ELR (cell line): ENCODE measurements around the gene ZNF316.

Experiments used
- DNase-seq: peaks from one replicate; pipeline ENCODE4 v3.0.0-alpha.2; 2015; ENCODE audit warnings: low read depth

The ZNF316 gene

DNA sequence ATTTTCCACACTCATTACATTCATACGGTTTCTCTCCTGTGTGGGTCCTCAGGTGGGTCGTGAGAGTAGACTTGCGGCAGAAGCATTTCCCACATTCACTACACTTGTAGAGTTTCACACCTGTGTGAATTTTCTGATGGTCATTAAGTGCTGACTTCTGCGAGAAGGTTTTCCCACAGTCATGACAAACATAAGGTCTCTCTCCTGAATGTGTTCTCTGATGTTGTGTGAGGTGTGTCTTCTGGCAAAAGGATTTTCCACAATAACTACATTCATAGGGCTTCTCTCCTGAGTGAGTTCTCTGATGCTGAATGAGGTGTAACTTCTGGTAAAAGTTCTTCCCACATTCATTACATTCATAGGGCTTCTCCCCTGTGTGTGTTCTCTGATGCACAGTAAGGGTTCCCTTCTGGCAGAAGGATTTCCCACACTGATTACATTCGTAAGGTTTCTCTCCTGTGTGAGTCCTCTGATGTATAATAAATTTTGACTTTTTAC, 54.5 kb downstream of the ZNF316 start:
- DNase-seq = peak; percentile 33

- DNase-seq = no peak
These were observed 63.7 kb downstream of the ZNF316 start for GRCh38 chr7:6700793-6701192.

GRCh38 chr7:6701860-6702259, 64.7 kb downstream of the ZNF316 start:
- DNase-seq = no peak
